NCI-H2029 (cell line): ENCODE results near the gene CSRP3.
"Not testable (repeated sequence)": the region's sequence is repeated elsewhere in the genome, so short reads cannot be mapped to it uniquely, and the experiment has no call there.

ENCODE experiments used
- DNase-seq: peaks from one replicate; lab custom pipeline; 2025; lab: John Stamatoyannopoulos, UW

Gene CSRP3

GRCh38 chr11:19185516-19186052 is 16.2 kb downstream of the CSRP3 start:
- DNase-seq: no peak

- DNase-seq: no peak
Observed at GRCh38 chr11:19185036-19185435, 16.7 kb downstream of the CSRP3 start.

- DNase-seq: no peak
Observed at GRCh38 chr11:19183646-19184045, 18.1 kb downstream of the CSRP3 start.

GRCh38 chr11:19181531-19182261 is 20.1 kb downstream of the CSRP3 start:
- DNase-seq: no peak

GRCh38 chr11:19176629-19177186 is 25.1 kb downstream of the CSRP3 start:
- DNase-seq: no peak

GRCh38 chr11:19173964-19174638 is 27.7 kb downstream of the CSRP3 start:
- DNase-seq: no peak

GRCh38 chr11:19173004-19173689 is 28.6 kb downstream of the CSRP3 start:
- no peak for DNase-seq

GRCh38 chr11:19168090-19168489 is 33.7 kb downstream of the CSRP3 start:
- DNase-seq: peak; percentile 6

GRCh38 chr11:19164881-19165280 is 36.9 kb downstream of the CSRP3 start:
- DNase-seq: no peak

- DNase-seq: peak; percentile 78
Observed at GRCh38 chr11:19164230-19164855, 37.4 kb downstream of the CSRP3 start.

- no peak for DNase-seq
Observed at GRCh38 chr11:19163617-19164016, 38.2 kb downstream of the CSRP3 start.

GRCh38 chr11:19162951-19163505 is 38.8 kb downstream of the CSRP3 start:
- no peak for DNase-seq

- no peak for DNase-seq
Observed at GRCh38 chr11:19161651-19162050, 40.1 kb downstream of the CSRP3 start.

- no peak for DNase-seq
Observed at GRCh38 chr11:19160847-19161246, 40.9 kb downstream of the CSRP3 start.

- no peak for DNase-seq
Observed at GRCh38 chr11:19156892-19157291, 44.9 kb downstream of the CSRP3 start.

GRCh38 chr11:19145319-19145718 is 56.5 kb downstream of the CSRP3 start:
- no peak for DNase-seq

- not testable (repeated sequence) for DNase-seq
Observed at GRCh38 chr11:19136884-19137283, 64.9 kb downstream of the CSRP3 start.

- no peak for DNase-seq
Observed at GRCh38 chr11:19134004-19134403, 67.8 kb downstream of the CSRP3 start.
